ENCODE results near the gene ATF6. TPM values are rescaled to one million over a fixed set of nuclear protein-coding genes. Genes with fewer than 3 reads are reported as not detected.

ATF6 gene
- total and polyA plus RNA-seq, 9 of the 15 experiments (the other 6 are each of a cell fraction or from before 2014, with no cell fraction given), result 11.7 to 32.4 (median 20.4) TPM

- DNase-seq (ENCODE audit: extremely low read depth in 1 of 4, low spot score in 3 of 4) (no peak), FAIRE-seq (no peak), ATAC-seq (peak; percentile 34; the same call in 2 of the 3 replicates)
- Histone ChIP-seq H2AFZ (ENCODE audit: low read depth, low read length) (no peak overlapping the region), H4K20me1 (replicated peaks; ENCODE audit: control insufficient read depth, insufficient read depth, low read length) (no peaks in the 10 kb centered on the region), H3K4me1 (replicated peaks in 1 of 2; ENCODE audit: control insufficient read depth in 2 of 2, insufficient read depth in 2 of 2, low read length in 2 of 2) (no peaks in the 10 kb centered on the region), H3K27ac (ENCODE audit: extremely low read depth, low read depth, low read length) (no peak overlapping the region), H3K9me3 (replicated peaks; ENCODE audit: control insufficient read depth, insufficient read depth, low read depth, low read length) (no peaks in the 10 kb centered on the region), H3K79me2 (ENCODE audit: control insufficient read depth, insufficient read depth, low read length) (no peaks in the 10 kb centered on the region), H3K9ac (ENCODE audit: insufficient read depth in 1 of 2, low read depth in 2 of 2, low read length in 2 of 2) (no peak overlapping the region), H3K4me2 (ENCODE audit: insufficient read depth, low read length) (no peak overlapping the region), H3K9me1 (ENCODE audit: control insufficient read depth, insufficient read depth, low read length) (no peaks in the 10 kb centered on the region), H3K4me3 (no peak overlapping the region), H3K36me3 (ENCODE audit: control insufficient read depth, insufficient read depth, low read length) (peaks cover 18% of the 10 kb centered on the region; the same call in 2 of the 3 replicates), H3K27me3 (ENCODE audit: control insufficient read depth in 2 of 2, insufficient read depth in 2 of 2, low read length in 2 of 2) (no peaks in the 10 kb centered on the region)
- 64% methylated on average over 2 of the region's 2 CpGs for WGBS (ENCODE audit: insufficient coverage, low coverage, missing lambda C conversion rate)
- TF ChIP-seq, protein P1, sequence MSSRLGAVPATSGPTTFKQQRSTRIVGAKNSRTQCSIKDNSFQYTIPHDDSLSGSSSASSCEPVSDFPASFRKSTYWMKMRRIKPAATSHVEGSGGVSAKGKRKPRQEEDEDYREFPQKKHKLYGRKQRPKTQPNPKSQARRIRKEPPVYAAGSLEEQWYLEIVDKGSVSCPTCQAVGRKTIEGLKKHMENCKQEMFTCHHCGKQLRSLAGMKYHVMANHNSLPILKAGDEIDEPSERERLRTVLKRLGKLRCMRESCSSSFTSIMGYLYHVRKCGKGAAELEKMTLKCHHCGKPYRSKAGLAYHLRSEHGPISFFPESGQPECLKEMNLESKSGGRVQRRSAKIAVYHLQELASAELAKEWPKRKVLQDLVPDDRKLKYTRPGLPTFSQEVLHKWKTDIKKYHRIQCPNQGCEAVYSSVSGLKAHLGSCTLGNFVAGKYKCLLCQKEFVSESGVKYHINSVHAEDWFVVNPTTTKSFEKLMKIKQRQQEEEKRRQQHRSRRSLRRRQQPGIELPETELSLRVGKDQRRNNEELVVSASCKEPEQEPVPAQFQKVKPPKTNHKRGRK (tag; IDR thresholded peaks at IDR 0.05), result no peak
- TF ChIP-seq MCM2 (IDR thresholded peaks at IDR 0.05; ENCODE audit: low read depth), result no peak
- no peak for TF ChIP-seq NFIX (CRISPR knock-in tag; IDR thresholded peaks at IDR 0.05; ENCODE audit: low read depth)
- no peak for TF ChIP-seq ZNF3 (CRISPR knock-in tag; IDR thresholded peaks at IDR 0.05)
- TF ChIP-seq ZNF239 (CRISPR knock-in tag; IDR thresholded peaks at IDR 0.05), result no peak
- no peak for TF ChIP-seq MCM5 (IDR thresholded peaks at IDR 0.05; ENCODE audit: low read depth)
- TF ChIP-seq GTF2B (IDR thresholded peaks at IDR 0.05; ENCODE audit: extremely low read depth, insufficient read length), result no peak
- no TSS peak for BruUV-seq (replicated peaks)
- CTCF ChIA-PET (ENCODE audit: low intra/inter-chr PET ratio), result no interaction called here
- POLR2A ChIA-PET, result no interaction called here
- in situ Hi-C loops (cut with MboI) (no loop called here), intact Hi-C loops (cut with micrococcal nuclease) (no loop called here)
These were observed 68.9 kb downstream of the ATF6 start for GRCh38 chr1:161834967-161835550.
